HEK293 (cell line): ENCODE results near the gene ARR3.

Experiments used
- GLIS1 ChIP-seq: fragments of 450-650 bp; formaldehyde crosslinking; IDR thresholded peaks from 2 replicates; pipeline ENCODE4 v1.5.1; 2016; ENCODE audit warnings: missing biosample characterization, missing genetic modification characterization
- HOXD13 ChIP-seq: sonication (generic); formaldehyde crosslinking; IDR thresholded peaks from 2 replicates; pipeline ENCODE4 v1.8.0; 2022; ENCODE audit warnings: missing genetic modification reagents, borderline replicate concordance
- KLF10 ChIP-seq: fragments of 450-650 bp; IDR thresholded peaks from 2 replicates; pipeline ENCODE4 v1.5.1; 2018; ENCODE audit warnings: missing biosample characterization, mild to moderate bottlenecking, missing genetic modification characterization
- KLF8 ChIP-seq: fragments of 450-650 bp; formaldehyde crosslinking; IDR thresholded peaks from 2 replicates; pipeline ENCODE4 v1.5.1; 2016; ENCODE audit warnings: missing biosample characterization, missing genetic modification characterization
- SP2 ChIP-seq: fragments of 450-650 bp; formaldehyde crosslinking; IDR thresholded peaks from 2 replicates; pipeline ENCODE4 v1.5.1; 2016; ENCODE audit warnings: missing biosample characterization, missing genetic modification characterization
- ZBTB8A ChIP-seq: fragments of 450-650 bp; formaldehyde crosslinking; IDR thresholded peaks from 2 replicates; pipeline ENCODE4 v1.5.1; 2016; ENCODE audit warnings: missing biosample characterization, missing genetic modification characterization
- ZIC2 ChIP-seq: fragments of 450-650 bp; formaldehyde crosslinking; IDR thresholded peaks from 2 replicates; pipeline ENCODE4 v1.5.1; 2016; ENCODE audit warnings: missing biosample characterization, missing genetic modification characterization
- ZNF10 ChIP-seq: fragments of 450-650 bp; formaldehyde crosslinking; IDR thresholded peaks from 2 replicates; pipeline ENCODE4 v1.5.1; 2017; ENCODE audit warnings: missing biosample characterization, missing genetic modification characterization
- ZNF18 ChIP-seq: fragments of 450-650 bp; formaldehyde crosslinking; IDR thresholded peaks from 2 replicates; pipeline ENCODE4 v1.5.1; 2016; ENCODE audit warnings: missing biosample characterization, missing genetic modification characterization
- ZNF280D ChIP-seq: fragments of 450-650 bp; formaldehyde crosslinking; IDR thresholded peaks from 2 replicates; pipeline ENCODE4 v1.5.1; 2016; ENCODE audit warnings: missing biosample characterization, missing genetic modification characterization
- ZNF48 ChIP-seq: fragments of 450-650 bp; formaldehyde crosslinking; IDR thresholded peaks from 2 replicates; pipeline ENCODE4 v1.5.1; 2016; ENCODE audit warnings: missing biosample characterization, missing genetic modification characterization
- ZNF501 ChIP-seq: fragments of 450-650 bp; formaldehyde crosslinking; IDR thresholded peaks from 2 replicates; pipeline ENCODE4 v1.5.1; 2016; ENCODE audit warnings: missing biosample characterization, missing genetic modification characterization
- ZNF518A ChIP-seq: fragments of 450-650 bp; formaldehyde crosslinking; conservative IDR thresholded peaks from 2 replicates; pipeline ENCODE4 v1.5.1; 2016; ENCODE audit warnings: low read depth, missing biosample characterization, missing genetic modification characterization
- ZNF600 ChIP-seq: fragments of 450-650 bp; formaldehyde crosslinking; IDR thresholded peaks from 2 replicates; pipeline ENCODE4 v1.5.1; 2016; ENCODE audit warnings: missing biosample characterization, missing genetic modification characterization
- ZNF621 ChIP-seq: fragments of 450-650 bp; formaldehyde crosslinking; IDR thresholded peaks from 2 replicates; pipeline ENCODE4 v1.5.1; 2017; ENCODE audit warnings: missing biosample characterization, missing genetic modification characterization
- ZNF670 ChIP-seq: fragments of 450-650 bp; formaldehyde crosslinking; IDR thresholded peaks from 2 replicates; pipeline ENCODE4 v1.5.1; 2016; ENCODE audit warnings: missing biosample characterization, missing genetic modification characterization, low read depth
- ZNF76 ChIP-seq: fragments of 450-650 bp; formaldehyde crosslinking; IDR thresholded peaks from 2 replicates; pipeline ENCODE4; 2016; ENCODE audit warnings: low read depth, missing biosample characterization, missing genetic modification characterization, borderline replicate concordance

The ARR3 gene

GRCh38 chrX:70289793-70290770 is 21.9 kb downstream of the ARR3 start, which contains the start of the genes KIF4A and PDZD11 (continued):
- TF ChIP-seq ZNF600 (tag by site-specific recombination), result peak; percentile 38; the same call in 1 of the 2 replicates
- TF ChIP-seq KLF10 (tag by site-specific recombination), result peak; percentile 28; the same call in 1 of the 2 replicates
- peak; percentile 25; the same call in 1 of the 2 replicates for TF ChIP-seq ZNF76
- no peak for TF ChIP-seq ZNF18 (tag by site-specific recombination)
- TF ChIP-seq ZNF280D (tag by site-specific recombination), result peak; percentile 31; the same call in 1 of the 2 replicates
- peak; percentile 51 for TF ChIP-seq ZBTB8A (tag by site-specific recombination)
- TF ChIP-seq ZNF621 (tag by site-specific recombination), result no peak
- TF ChIP-seq ZNF10, result peak; percentile 28; the same call in 1 of the 2 replicates
- no peak for TF ChIP-seq ZNF48 (tag by site-specific recombination)
- TF ChIP-seq HOXD13 (CRISPR knock-in tag), result no peak
- TF ChIP-seq ZNF518A (tag by site-specific recombination), result peak; percentile 86
- TF ChIP-seq GLIS1 (tag by site-specific recombination), result 0 out of 2 replicates have a peak, but pooled peaks have one; percentile 12
- TF ChIP-seq ZNF670 (tag by site-specific recombination), result no peak
- TF ChIP-seq ZNF501 (tag by site-specific recombination), result 0 out of 2 replicates have a peak, but pooled peaks have one; percentile 61
- TF ChIP-seq KLF8 (tag by site-specific recombination), result peak; percentile 59
- TF ChIP-seq ZIC2 (tag by site-specific recombination), result peak; percentile 51
- peak; percentile 94 for TF ChIP-seq SP2 (tag by site-specific recombination)
